Esophagus muscularis mucosa (tissue), 4 donors: ENCODE measurements around the gene RETREG2. TPM values are rescaled to one million over a fixed set of nuclear protein-coding genes. Genes with fewer than 3 reads are reported as not detected.

ENCODE experiments used
- DNase-seq: peaks from one replicate; pipeline ENCODE4 v3.0.0-alpha.2; 2017; ENCODE audit errors: extremely low spot score
- H3K27ac ChIP-seq, 4 donors: fragments of 200-600 bp; sonication (generic); replicated peaks in 1 of 4; 1 replicate in 3 of 4; 2 replicates in 1 of 4; pipeline ENCODE4 v1.5.1; 2016 to 2019; ENCODE audit warnings: mild to moderate bottlenecking in 1 of 4
- H3K27me3 ChIP-seq, 4 donors: fragments of 200-600 bp; sonication (generic); one replicate each; pipeline versions ENCODE4 v1.5.1 to v1.6.0; 2016 to 2019
- H3K36me3 ChIP-seq, 4 donors: fragments of 200-600 bp; sonication (generic); one replicate each; pipeline ENCODE4 v1.5.1; 2016 to 2019
- H3K4me1 ChIP-seq, 4 donors: fragments of 200-600 bp; sonication (generic); one replicate each; pipeline ENCODE4 v1.5.1; 2016 to 2019
- H3K4me3 ChIP-seq, 4 donors: fragments of 200-600 bp; sonication (generic); 1 replicate in 2 of 4; 2 replicates in 2 of 4; pipeline ENCODE4 v1.5.1; 2016 to 2019; ENCODE audit warnings: mild to moderate bottlenecking in 4 of 4, moderate library complexity in 1 of 4
- H3K9me3 ChIP-seq, 4 donors: fragments of 200-600 bp; sonication (generic); 1 replicate in 3 of 4; 2 replicates in 1 of 4; pipeline ENCODE4 v1.5.1; 2016 to 2019
- CTCF ChIP-seq, 3 experiments: fragments of 200-600 bp in 2 of 3; fragments of 450-650 bp in 1 of 3; sonication (generic) in 2 of 3; IDR thresholded peaks; one replicate each; pipeline ENCODE4 v1.5.1; 2017 to 2019; ENCODE audit warnings: antibody characterized with exemption in 3 of 3, mild to moderate bottlenecking in 2 of 3, moderate library complexity in 1 of 3
- EP300 ChIP-seq: sonication (generic); formaldehyde crosslinking; IDR thresholded peaks from one replicate; pipeline ENCODE4 v1.6.1; 2017; ENCODE audit warnings: antibody characterized with exemption
- POLR2A ChIP-seq: fragments of 450-650 bp; IDR thresholded peaks from one replicate; pipeline ENCODE4 v1.6.1; 2017; ENCODE audit warnings: antibody characterized with exemption, moderate library complexity, mild to moderate bottlenecking, low read depth
- POLR2AphosphoS5 ChIP-seq, 2 donors: sonication (generic); formaldehyde crosslinking; IDR thresholded peaks; one replicate each; pipeline ENCODE4 v1.6.1; 2017; ENCODE audit warnings: antibody characterized with exemption in 2 of 2
- WGBS: methylation state at CpG from one replicate; pipeline ENCODE4 v1.1.5; 2018; 5-methylcytosine and 5-hydroxymethylcytosine counted together
- intact Hi-C: fragments of 100-400 bp; cut with DNase I; formaldehyde crosslinking; loops from one replicate; pipeline ENCODE4 v1.15.1; 2023
- total RNA-seq, 4 donors: library from RNA; depleted of rRNA; stranded (reverse); fragments of >200 nt; gene quantifications; one replicate each; pipeline versions ENCODE4 v1.1.0 to v1.2.1, GENCODE V29; 2016

RETREG2 gene
- total RNA-seq, 4 donors from 2014 or later, result 44.0 to 69.3 (median 56.3) TPM

- peak within 1 kb of the TSS; percentile 93 to 97 (median 94) for H3K27ac ChIP-seq
- H3K9me3 ChIP-seq, result no peaks in the 10 kb centered on the region
- under 1% methylated on average over 28 of the region's 70 CpGs for WGBS
- peak; percentile 99 for DNase-seq
- TF ChIP-seq EP300 (no peak), POLR2A (peak; percentile 4), CTCF (IDR thresholded peaks at IDR 0.05) (peak in 2 of 3 experiments; percentile 99), POLR2AphosphoS5 (IDR thresholded peaks at IDR 0.05) (peak; percentile 60 to 88)
- H3K27me3 ChIP-seq, result no peaks in the 10 kb centered on the region
- H3K36me3 ChIP-seq, result peaks cover 12 to 27% (median 20%) of the 10 kb centered on the region in 4 donors
- intact Hi-C loops, result loop anchor here (1.0 to 5.0 kb wide), 2 partner anchors 47 to 136 kb away; partner anchors contain the start of gene ZFAND2B
- peaks cover 9 to 15% (median 14%) of the 10 kb centered on the region in 4 donors for H3K4me1 ChIP-seq
- H3K4me3 ChIP-seq, result peak within 1 kb of the TSS; percentile 74 to 92 (median 82)
Observed at GRCh38 chr2:219160186-219161017, 17.7 kb upstream of the RETREG2 start, which contains the start of gene NHEJ1. NHEJ1 (minus strand) TSS chr2:219160815; CDS start chr2:219158362, 2,453 bp downstream.

- intact Hi-C loops, result loop anchor here (5.0 kb wide), 1 partner anchor 46 kb away; the partner anchor contains the start of gene ZFAND2B
- TF ChIP-seq POLR2AphosphoS5 (IDR thresholded peaks at IDR 0.05), result no peak
- TF ChIP-seq CTCF (IDR thresholded peaks at IDR 0.05), result no peak
- no peak for TF ChIP-seq POLR2A
- no peak for TF ChIP-seq EP300
- peak overlapping the region; percentile 93 to 97 (median 94) for H3K27ac ChIP-seq
Observed at GRCh38 chr2:219161097-219161496, 17.0 kb upstream of the RETREG2 start.

GRCh38 chr2:219163156-219163555, 14.9 kb upstream of the RETREG2 start:
- WGBS, result 95% methylated on average over 6 of the region's 6 CpGs
- H3K4me3 ChIP-seq, result no peak overlapping the region
- H3K36me3 ChIP-seq, result peaks cover 0 to under 1% (median 0%) of the 10 kb centered on the region in 4 donors
- no peak overlapping the region for H3K27ac ChIP-seq
- no peak for TF ChIP-seq POLR2A
- no peaks in the 10 kb centered on the region for H3K27me3 ChIP-seq
- peaks cover 9 to 15% (median 14%) of the 10 kb centered on the region in 4 donors for H3K4me1 ChIP-seq
- H3K9me3 ChIP-seq, result no peaks in the 10 kb centered on the region
- intact Hi-C loops, result loop anchor here (5.0 kb wide), 1 partner anchor 44 kb away; the partner anchor contains the start of gene ZFAND2B
- DNase-seq, result no peak

More at GRCh38 chr2:219161097-219161496, 17.0 kb upstream of the RETREG2 start:
- peak overlapping the region; percentile 74 to 92 (median 82) for H3K4me3 ChIP-seq
- H3K9me3 ChIP-seq, result no peaks in the 10 kb centered on the region
- H3K36me3 ChIP-seq, result peaks cover 8 to 21% (median 16%) of the 10 kb centered on the region in 4 donors
- no peak for DNase-seq
- H3K4me1 ChIP-seq, result peaks cover 9 to 15% (median 14%) of the 10 kb centered on the region in 4 donors
- WGBS, result 78% methylated on average over 4 of the region's 4 CpGs
- H3K27me3 ChIP-seq, result no peaks in the 10 kb centered on the region

- intact Hi-C loops, result no loop called here
- WGBS, result 83% methylated on average over 10 of the region's 10 CpGs
- no peaks in the 10 kb centered on the region for H3K27me3 ChIP-seq
- H3K36me3 ChIP-seq, result no peaks in the 10 kb centered on the region
- no peak for DNase-seq
- no peaks in the 10 kb centered on the region for H3K9me3 ChIP-seq
- peaks cover 4 to 14% (median 8%) of the 10 kb centered on the region in 4 donors for H3K4me1 ChIP-seq
- TF ChIP-seq POLR2A, result no peak
- no peak for TF ChIP-seq EP300
- TF ChIP-seq CTCF (IDR thresholded peaks at IDR 0.05), result no peak
- no peak for TF ChIP-seq POLR2AphosphoS5 (IDR thresholded peaks at IDR 0.05)
- no peak overlapping the region for H3K4me3 ChIP-seq
- no peak overlapping the region for H3K27ac ChIP-seq
Observed at GRCh38 chr2:219165058-219165911, 12.8 kb upstream of the RETREG2 start.
